WERI-Rb-1 (cell line): ENCODE results near the gene TRIO.

ENCODE experiments used
- DNase-seq: peaks from one replicate; pipeline ENCODE4 v3.0.0-alpha.2; 2020
- H3K27ac ChIP-seq: fragments of 250-450 bp; sonication (Bioruptor Pico); 2 replicates; pipeline ENCODE4 v1.5.1; 2020; ENCODE audit warnings: mild to moderate bottlenecking, moderate library complexity
- H3K27me3 ChIP-seq: fragments of 250-450 bp; sonication (Bioruptor Pico); 2 replicates; pipeline ENCODE4 v1.5.1; 2021; ENCODE audit warnings: mild to moderate bottlenecking, low read depth, moderate library complexity; ENCODE audit not compliant: insufficient read depth, severe bottlenecking
- H3K36me3 ChIP-seq: fragments of 250-450 bp; sonication (Bioruptor Pico); 2 replicates; pipeline ENCODE4 v1.5.1; 2020; ENCODE audit warnings: mild to moderate bottlenecking, moderate library complexity
- H3K4me3 ChIP-seq: 2 replicates; pipeline ENCODE4 v1.5.1; 2011; ENCODE audit warnings: low read depth, mild to moderate bottlenecking, control low read depth, low read length
- H3K9me3 ChIP-seq: fragments of 250-450 bp; sonication (Bioruptor Pico); 2 replicates; pipeline ENCODE4 v1.5.1; 2021; ENCODE audit warnings: mild to moderate bottlenecking, moderate library complexity; ENCODE audit not compliant: severe bottlenecking
- CTCF ChIP-seq: IDR thresholded peaks from 2 replicates; pipeline ENCODE4 v1.5.1; 2011; ENCODE audit warnings: low read depth, mild to moderate bottlenecking, control low read depth, inconsistent platforms, low read length

Gene TRIO

GRCh38 chr5:14497311-14497710 is 354.2 kb downstream of the TRIO start:
- H3K27me3 ChIP-seq, result no peaks in the 10 kb centered on the region
- TF ChIP-seq CTCF, result no peak
- no peak overlapping the region for H3K4me3 ChIP-seq
- H3K27ac ChIP-seq, result peak overlapping the region; percentile 56
- peaks cover 15% of the 10 kb centered on the region for H3K36me3 ChIP-seq
- peak; percentile 96 for DNase-seq
- no peaks in the 10 kb centered on the region for H3K9me3 ChIP-seq

- Histone ChIP-seq H3K36me3 (peaks cover 20% of the 10 kb centered on the region), H3K27me3 (no peaks in the 10 kb centered on the region), H3K27ac (no peak overlapping the region), H3K9me3 (no peaks in the 10 kb centered on the region), H3K4me3 (no peak overlapping the region)
- no peak for DNase-seq
- TF ChIP-seq CTCF, result no peak
Measured at GRCh38 chr5:14501353-14502293, 358.5 kb downstream of the TRIO start.

- Histone ChIP-seq H3K27me3 (no peaks in the 10 kb centered on the region), H3K27ac (no peak overlapping the region), H3K4me3 (no peak overlapping the region), H3K36me3 (peaks cover 20% of the 10 kb centered on the region), H3K9me3 (no peaks in the 10 kb centered on the region)
- DNase-seq, result no peak
- no peak for TF ChIP-seq CTCF
Measured at GRCh38 chr5:14502294-14502690, 359.1 kb downstream of the TRIO start.

GRCh38 chr5:14503017-14503680 is 360.0 kb downstream of the TRIO start:
- no peak for TF ChIP-seq CTCF
- Histone ChIP-seq H3K27ac (no peak overlapping the region), H3K27me3 (no peaks in the 10 kb centered on the region), H3K4me3 (no peak overlapping the region), H3K36me3 (peaks cover 17% of the 10 kb centered on the region), H3K9me3 (no peaks in the 10 kb centered on the region)
- DNase-seq, result no peak

- H3K9me3 ChIP-seq, result no peaks in the 10 kb centered on the region
- no peak overlapping the region for H3K27ac ChIP-seq
- H3K27me3 ChIP-seq, result no peaks in the 10 kb centered on the region
- TF ChIP-seq CTCF, result no peak
- peaks cover 11% of the 10 kb centered on the region for H3K36me3 ChIP-seq
- no peak for DNase-seq
- H3K4me3 ChIP-seq, result no peak overlapping the region
Measured at GRCh38 chr5:14503681-14504331, 360.7 kb downstream of the TRIO start.
